HG03457 (cell line): Measurements from ENCODE around the gene BARD1.
"Not testable (repeated sequence)": the region's sequence is repeated elsewhere in the genome, so short reads cannot be mapped to it uniquely, and the experiment has no call there.

Experiments
- ATAC-seq: cut with Tn5 transposase; IDR thresholded peaks from one replicate; pipeline ENCODE4 v1.9.1; 2021; ENCODE audit warnings: moderate number of reproducible peaks; ENCODE audit not compliant: unreplicated experiment

The BARD1 gene

GRCh38 chr2:214808981-214809750, at the start of gene BARD1:
Gene BARD1 (minus strand): TSS chr2:214809683. CDS start chr2:214809569, 114 bp downstream.
- ATAC-seq = peak; percentile 18

DNA sequence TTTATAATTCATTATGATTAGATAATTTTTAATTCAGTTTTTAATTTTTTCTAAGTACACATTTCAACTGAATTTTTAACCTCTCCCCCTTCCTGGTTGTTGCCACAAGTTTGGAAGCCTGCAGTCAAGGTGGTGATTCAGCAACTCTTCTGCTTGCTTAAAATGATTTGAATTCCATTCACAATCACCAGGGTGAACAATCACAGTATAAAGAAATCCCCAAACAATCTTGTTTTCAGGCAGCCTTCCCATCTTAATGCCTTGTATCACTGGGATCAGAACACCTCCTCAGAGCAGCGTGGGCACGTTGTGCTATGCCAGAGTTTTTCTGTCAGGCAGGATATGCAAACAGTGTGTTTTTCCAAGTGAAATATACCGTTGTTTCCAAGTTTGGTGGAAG, 46.7 kb upstream of the BARD1 start:
- no peak for ATAC-seq

DNA sequence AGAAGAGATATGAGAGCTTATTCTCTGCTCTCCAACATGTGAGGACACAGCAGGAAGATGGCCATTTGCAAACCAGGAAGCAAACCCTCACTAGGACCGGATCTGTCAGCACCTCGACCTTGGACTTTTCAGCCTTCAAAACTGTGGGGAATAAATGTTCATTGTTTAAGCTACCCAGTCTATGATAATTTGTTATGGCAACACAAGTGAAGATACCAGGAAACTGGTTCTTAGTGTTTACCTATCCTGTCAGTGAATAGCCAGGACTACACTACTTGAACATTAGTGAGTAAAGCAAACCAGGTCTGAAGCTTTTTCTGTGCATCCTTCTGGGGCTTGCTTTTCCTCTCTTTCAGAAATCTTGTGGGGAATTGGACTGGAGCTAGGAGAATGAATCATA, 44.4 kb upstream of the BARD1 start:
- no peak for ATAC-seq

DNA sequence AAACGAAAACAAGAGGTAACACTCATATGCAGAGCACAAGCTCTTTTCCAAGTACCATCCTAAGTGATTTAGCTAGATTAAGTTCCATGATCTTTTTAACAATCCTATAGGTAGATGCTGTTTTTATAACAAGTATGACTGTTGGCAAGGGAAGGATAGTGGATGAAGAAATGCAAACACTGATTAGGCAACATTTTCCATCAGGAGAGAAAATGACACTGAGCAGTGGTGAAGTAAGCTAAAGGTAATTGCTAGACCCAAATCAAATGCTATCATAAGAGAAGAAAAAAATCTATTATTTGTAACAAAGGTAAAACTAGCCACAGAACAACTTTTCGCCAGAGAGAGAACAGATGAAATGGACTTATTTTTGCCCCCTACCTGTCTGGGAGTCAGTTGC, 34.3 kb upstream of the BARD1 start:
- ATAC-seq = no peak

- ATAC-seq = no peak
These were observed 30.0 kb upstream of the BARD1 start for GRCh38 chr2:214839464-214839863.

- ATAC-seq = no peak
These were observed 28.0 kb upstream of the BARD1 start for GRCh38 chr2:214837466-214837865.

GRCh38 chr2:214836568-214836967, 27.1 kb upstream of the BARD1 start:
- no peak for ATAC-seq

GRCh38 chr2:214830794-214831346, 21.4 kb upstream of the BARD1 start:
- ATAC-seq = no peak

GRCh38 chr2:214816008-214816533, 6.6 kb upstream of the BARD1 start:
- ATAC-seq = no peak

GRCh38 chr2:214810671-214811070, 1.2 kb upstream of the BARD1 start:
- ATAC-seq = no peak

- ATAC-seq = peak; percentile 89
These were observed 475 bp upstream of the BARD1 start for GRCh38 chr2:214809751-214810564.

- no peak for ATAC-seq
These were observed 1.8 kb downstream of the BARD1 start for GRCh38 chr2:214807653-214808052.

- no peak for ATAC-seq
These were observed 7.6 kb downstream of the BARD1 start for GRCh38 chr2:214801768-214802397.

DNA sequence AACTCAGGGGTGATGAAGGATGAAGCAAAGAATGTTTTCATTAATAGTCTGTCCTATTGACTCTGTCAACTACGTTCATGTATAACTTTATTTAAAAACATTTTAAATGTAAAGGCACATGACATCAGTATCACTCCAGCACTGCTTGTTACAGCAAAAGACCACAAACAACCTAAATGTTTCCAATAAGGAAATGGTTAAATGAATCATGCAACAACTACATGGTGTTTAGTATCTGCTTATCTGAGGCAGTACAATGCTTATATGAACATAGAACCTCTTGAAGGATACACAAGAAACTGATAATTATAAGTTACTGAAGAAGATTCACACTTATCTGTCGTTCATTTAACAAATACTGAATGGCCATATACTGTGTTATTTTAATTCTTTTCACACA, 8.4 kb downstream of the BARD1 start:
- no peak for ATAC-seq

DNA sequence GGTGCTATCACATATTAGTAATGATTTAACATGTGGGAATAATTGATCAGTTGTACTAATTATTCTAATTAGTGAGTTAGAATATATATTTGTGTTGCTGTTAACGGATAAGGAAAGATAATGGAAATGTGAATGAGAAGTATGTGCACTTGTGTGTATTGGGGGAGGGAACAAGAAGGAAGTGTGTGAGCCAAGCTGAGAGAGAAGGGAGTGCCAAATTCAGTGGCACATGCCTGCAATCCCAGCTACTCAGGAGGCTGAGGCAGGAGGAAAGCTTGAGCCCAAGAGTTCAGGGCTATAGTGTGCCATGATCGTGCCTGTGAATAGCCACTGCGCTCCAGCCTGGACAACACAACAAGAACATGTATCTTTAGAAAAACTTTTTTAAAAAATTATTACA, 9.3 kb downstream of the BARD1 start:
- ATAC-seq = no peak

DNA sequence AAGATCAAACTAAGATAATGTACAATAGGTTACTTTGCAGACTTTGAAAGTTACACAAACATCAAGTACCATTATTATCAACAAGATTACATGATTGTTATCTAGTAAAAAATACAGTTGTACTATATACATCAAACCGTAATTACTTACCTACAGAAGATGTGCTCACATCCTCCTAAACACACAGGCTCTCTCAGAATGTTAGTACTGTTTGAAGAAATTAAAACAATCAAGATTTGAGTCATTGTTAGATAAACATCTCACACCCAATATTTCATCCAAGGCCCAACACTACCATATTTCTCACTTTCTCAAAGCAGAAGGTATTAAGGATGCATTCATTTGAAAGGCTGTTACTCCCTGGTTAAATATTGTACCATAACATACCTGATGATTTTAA, 12.6 kb downstream of the BARD1 start:
- ATAC-seq = no peak

DNA sequence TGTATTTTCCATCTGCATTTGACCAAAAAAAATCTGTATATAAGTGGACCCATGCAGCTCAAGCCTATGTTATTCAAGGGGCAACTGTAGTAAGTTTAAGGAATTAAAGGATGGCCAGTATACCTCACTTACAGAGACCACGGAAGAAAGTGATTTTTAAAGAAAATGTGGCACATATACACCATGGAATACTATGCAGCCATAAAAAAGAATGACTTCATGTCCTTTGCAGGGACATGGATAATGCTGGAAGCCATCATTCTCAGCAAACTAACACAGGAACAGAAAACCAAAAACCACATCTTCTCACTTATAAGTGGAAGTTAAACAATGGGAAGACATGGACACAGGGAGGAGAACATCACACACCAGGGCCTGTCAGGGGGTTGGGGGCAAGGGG, 26.3 kb downstream of the BARD1 start:
- ATAC-seq = not testable (repeated sequence)

- ATAC-seq = no peak
These were observed 26.8 kb downstream of the BARD1 start for GRCh38 chr2:214782671-214783070.

DNA sequence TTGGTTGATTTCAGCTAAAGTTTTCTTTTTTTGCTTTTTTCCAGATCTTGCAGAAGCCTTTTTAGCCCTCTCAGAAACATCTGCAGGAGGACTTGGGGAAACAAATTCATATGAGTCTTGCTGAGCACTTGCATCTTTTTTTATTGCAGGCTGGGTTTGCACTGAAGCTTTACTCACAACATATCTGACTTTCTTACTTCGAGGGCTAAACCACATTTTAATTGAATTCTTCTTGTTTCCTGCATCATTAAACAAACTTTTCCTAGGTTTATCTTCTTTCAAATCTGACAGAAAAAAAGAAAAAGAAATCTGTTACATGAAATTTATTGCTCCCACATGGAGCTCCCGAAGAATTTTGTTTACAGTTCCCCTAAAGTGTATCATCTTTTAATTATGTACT, 28.3 kb downstream of the BARD1 start:
- no peak for ATAC-seq

DNA sequence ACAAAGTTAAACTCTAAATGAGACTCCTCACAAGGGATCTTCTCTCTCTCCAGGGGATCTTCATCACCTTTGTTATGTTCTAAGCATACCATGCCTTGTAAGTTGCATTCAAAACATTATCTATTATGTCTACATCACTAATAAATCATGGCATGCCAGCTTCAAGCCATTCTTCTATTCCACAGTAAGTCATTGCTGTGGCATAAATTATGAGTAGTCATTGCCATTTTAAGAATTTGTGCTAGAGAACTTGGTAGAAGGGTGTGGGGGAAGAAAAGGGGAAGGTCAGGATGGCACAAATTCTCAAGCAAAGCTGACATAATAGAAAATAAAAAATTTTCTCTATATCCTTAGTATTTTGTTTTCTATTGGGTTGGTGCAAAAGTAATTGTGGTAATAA, 33.5 kb downstream of the BARD1 start:
- no peak for ATAC-seq

GRCh38 chr2:214774108-214774507, 35.4 kb downstream of the BARD1 start:
- ATAC-seq = no peak
